Measurements from ENCODE around the gene TGFB1I1.
A peak's percentile ranks its signal among the peaks of the same experiment; 100 is the strongest.

GRCh38 chr16:31451681-31452351, 20.1 kb upstream of the TGFB1I1 start:
- no peak for TF ChIP-seq POLR2A (IDR thresholded peaks at IDR 0.05)
- peak in 1 of 3 donors; percentile 28 for TF ChIP-seq CTCF (IDR thresholded peaks at IDR 0.05)

All from lower leg skin (tissue), 3 donors.